Inflammatory macrophage treated with lipopolysaccharide for 1 hour (primary cell): Measurements from ENCODE around the gene ACAA1.
"Not testable (repeated sequence)": the region's sequence is repeated elsewhere in the genome, so short reads cannot be mapped to it uniquely, and the experiment has no call there.

Experiments used
- DNase-seq, 2 donors: peaks; one replicate each; pipeline ENCODE4 v3.0.0-alpha.2; 2020 to 2022

Gene ACAA1

DNA sequence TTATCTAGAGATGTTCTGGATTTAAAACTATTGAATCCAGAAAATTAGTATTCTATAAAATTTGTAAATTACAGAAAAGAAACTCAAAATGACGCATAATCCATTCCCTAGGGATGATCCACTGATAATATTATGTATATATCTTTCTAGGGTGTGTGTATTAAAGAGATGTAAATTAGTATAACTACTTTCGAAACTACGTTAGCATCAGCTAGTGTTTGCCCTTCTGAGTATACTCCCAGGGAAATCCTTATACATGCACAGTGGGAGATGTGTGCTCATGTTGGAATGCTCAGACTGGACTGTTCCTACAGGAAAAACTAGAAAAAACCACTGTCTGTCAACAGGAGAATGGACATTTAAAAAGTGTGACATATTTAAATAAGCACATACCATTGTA is 36.4 kb downstream of the ACAA1 start:
- DNase-seq: no peak

DNA sequence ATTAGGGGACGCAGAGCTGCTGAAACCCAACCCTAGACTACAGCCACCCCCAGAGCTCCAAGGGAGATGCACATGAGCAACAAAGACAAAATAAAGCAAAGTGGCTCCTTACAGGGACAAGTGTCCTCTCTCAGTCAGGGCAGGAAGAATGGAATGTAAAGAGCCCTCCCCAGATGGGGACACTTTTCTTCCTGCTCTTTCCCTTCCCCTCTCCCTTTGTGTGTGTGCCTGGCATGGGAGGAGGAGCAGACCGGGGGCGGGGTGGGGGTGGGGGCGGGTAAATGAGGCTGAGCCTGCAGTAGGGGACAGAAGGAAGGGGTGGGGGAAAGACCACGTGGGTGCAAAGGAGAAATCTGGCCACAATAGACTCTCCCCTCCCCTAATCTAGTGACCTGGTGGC is 37.4 kb downstream of the ACAA1 start:
- DNase-seq: no peak

DNA sequence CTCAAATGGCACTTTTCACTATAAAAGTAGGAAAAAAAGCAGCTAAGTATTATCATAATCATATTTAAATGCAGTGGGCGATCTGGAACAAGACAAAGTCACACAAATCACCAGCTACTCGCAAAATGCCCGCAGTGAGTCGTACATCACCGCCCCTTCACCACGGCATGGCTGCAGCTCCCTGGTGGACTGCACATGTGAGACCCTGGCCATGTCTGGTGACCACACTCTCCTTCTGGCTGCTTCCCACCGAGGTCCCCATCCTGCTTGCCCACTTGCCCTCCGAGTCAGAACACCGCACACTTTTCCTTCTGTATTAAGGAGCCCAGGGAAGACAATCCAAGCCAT is 38.6 kb downstream of the ACAA1 start:
- no peak for DNase-seq

DNA sequence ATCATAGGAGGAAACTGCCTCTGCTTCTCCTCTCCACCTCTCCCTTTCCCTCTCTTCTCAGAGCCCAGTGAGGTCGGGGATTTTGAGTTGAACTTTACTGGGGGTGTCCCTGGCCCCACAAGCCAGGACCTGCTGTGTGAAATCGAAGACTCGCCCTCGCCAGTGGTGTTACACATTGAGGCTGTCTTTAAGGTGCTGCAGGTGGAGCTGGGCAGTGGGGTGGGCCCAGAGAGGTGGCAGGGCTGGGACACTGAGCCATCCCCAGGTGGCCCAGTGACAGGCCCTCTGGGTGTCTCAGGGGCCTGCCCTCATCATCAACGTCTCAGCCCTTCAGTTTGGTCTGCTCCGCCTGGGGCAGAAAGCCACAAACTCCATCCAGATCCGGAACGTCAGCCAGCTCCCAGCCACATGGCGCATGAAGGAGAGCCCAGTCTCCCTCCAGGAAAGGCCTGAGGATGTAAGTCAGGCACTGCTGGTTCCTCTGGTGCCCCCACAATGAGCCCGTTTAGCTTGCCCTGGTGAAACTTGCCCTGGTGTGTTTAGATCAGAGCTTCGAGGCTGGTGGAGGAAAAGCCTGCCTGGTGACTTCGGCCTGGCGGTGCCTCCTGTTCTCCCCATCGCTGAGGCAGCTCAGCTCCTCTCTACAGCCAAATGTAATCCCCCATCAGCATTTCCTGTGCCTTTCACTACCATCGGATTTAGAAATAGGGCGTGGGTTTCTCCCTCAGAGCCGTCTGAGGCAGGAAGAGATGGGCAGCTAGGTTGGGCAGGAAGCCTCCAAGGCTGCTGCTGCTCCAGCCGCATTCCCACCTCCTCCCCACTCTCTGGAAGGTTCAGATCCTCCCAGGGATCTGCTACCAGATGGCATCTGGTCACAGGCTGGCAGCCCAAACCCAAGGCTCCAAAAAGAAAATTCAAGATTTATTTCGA is 39.2 kb downstream of the ACAA1 start:
- no peak for DNase-seq

DNA sequence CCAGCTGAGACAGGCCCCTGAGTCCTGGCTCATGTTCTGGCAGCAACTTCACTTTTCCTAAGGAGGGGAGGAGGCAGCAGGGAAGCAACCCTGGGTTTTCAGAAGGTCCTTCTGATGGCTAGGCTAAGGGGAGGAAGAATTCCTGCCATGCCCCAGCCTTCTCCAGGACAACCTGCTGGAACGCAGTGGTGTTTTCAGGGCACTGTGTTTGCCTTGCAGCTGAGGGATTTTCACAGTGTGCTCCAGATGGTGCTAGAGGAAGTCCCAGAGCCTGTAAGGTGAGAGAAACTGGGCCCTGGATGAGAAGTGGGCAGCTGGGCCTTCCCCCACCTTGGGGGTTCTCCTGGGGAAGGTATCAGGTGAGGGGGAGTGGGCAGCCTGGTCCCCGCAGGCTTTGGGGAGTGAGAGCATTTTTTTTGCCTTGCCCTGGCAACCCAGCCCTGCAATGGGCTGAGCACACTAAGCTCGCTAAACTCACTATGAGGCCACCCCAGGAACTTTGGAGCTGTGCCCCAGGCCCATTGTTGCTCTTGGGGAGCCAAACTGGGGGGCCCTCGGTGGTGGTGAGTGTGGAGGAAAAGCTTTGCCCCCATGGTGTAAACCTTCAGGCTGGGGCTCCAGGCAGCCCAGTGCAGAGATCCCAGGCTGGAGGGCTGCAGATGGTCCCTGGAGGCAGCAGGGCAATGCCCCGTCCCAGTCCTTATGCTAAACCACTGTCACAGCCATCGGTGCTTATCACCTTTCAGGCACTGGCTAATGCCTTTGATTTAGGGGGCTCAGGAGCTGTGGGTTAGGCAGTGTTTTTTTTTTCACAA is 41.1 kb downstream of the ACAA1 start:
- DNase-seq: no peak

DNA sequence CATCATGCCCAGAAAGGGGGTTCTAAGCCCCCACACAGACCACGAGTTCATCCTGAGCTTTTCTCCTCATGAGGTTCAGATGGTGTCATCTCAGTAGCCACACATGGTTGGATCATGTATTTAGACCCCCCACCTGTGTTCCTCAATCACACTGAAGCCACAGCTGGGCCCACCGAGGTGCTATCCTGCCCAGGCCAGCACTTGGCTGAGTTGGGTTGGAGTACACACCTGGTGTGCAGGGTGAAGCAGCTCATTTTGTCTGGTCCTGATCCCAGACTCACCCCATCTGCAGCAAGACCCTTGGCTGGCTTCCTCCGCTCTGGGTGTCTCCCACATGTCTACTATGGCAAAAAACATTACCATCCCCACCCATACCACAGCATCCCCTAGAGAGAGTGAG is 41.9 kb downstream of the ACAA1 start:
- no peak for DNase-seq

DNA sequence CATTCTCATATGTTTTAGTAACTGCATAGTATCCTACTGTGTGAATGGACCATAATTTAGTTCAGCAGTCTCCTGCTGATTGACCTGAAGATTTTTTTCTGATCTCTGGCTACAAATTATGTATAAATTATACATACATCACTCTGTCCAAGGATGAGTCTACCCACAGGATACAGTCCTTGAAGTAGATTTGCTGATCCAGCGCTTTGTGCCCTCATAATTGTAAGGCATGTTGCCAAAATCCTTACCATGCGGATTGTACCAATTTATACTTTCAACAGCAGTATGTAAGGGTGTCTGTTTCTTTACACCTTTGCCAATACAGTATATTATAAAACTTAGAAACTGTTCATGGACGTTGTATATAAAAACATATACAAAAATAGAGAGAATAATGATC is 46.5 kb downstream of the ACAA1 start:
- no peak for DNase-seq

DNA sequence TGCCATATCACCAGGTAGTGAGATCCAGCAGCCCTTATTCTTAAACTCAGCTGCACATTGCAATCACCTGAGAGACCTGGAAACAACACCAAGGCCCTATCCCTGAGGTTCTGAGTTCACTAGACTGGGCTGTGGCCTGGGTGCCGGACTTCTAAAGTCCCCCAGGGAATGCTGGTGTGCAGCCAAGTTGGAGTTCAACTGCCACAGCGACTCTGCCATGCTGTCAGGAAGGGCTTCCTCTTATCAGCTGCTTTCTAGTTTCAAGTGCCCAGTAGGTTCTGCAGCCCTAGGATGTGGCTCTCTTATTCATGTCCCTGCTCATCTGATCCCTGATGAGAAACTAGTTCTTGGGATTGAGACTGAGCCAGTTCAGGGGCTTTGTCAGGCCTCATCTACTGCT is 47.8 kb downstream of the ACAA1 start:
- DNase-seq: no peak

DNA sequence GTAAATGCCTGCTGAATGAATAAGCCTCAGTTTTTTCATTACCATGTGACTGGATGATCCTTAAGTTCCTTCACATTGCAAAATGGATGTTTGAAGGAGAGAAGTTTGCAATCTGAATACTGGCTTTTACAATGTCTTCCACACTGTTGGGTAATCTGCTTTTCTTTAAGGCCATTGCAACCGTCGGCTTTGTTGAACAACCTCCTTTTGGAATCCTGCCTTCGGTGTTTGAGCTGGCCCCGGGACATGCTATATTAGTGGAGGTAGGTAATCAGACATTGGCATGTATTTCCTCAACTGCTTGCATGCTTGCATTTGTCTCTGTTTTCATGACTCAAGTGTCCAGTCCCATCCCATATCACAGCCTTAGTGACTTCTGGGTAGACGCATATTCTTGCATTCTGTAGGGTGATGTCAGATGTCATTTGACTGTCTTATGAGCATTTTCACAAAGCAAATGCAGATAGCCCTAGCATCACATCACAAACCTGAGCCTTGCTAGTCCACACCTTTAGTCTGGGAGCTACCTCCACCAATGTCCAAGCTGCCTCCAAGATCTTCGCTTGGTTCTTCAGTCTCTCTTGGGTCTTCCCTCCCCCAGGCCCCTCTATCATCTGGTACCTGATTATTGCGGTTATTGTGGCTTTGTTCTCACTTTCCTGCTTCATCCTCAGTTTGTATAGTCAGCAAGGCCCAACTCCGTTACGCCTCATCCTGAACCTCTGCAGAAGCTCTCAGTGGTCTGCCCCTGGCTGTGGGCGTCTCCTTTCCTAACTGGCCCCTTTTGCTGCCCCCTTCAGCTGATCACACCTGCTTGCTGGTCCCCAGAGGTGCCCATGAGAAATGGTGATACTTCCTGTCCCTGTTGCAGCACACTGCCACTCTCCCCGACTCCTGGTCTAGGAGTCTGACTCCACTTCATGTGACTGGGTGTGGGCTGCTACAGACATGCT is 48.5 kb downstream of the ACAA1 start:
- DNase-seq: no peak

DNA sequence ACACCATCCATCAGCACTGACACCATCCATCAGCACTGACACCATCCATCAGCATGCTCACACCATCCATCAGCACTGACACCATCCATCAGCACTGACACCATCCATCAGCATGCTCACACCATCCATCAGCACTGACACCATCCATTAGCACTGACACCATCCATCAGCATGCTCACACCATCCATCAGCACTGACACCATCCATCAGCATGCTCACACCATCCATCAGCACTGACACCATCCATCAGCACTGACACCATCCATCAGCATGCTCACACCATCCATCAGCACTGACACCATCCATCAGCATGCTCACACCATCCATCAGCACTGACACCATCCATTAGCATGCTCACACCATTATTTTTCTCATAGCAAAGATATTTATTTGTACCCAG is 49.6 kb downstream of the ACAA1 start:
- DNase-seq: not testable (repeated sequence)

DNA sequence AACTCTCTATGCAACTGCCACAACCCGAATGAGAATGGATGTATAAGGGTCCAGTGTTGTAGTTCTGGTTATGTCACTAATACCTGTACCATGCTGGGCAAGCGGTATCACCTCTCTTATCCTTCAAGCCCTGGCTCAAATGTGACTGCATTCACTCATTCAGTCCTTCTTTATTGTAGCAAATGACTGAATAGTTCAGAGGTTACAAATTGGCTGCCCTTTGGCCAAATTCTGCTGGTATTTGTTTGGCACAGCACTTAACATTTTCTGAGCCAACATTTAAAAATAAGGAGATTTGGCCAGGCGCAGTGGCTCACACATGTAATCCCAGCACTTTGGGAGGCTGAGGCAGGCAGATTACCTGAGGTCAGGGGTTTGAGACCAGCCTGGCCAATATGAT is 50.4 kb downstream of the ACAA1 start:
- DNase-seq: no peak

DNA sequence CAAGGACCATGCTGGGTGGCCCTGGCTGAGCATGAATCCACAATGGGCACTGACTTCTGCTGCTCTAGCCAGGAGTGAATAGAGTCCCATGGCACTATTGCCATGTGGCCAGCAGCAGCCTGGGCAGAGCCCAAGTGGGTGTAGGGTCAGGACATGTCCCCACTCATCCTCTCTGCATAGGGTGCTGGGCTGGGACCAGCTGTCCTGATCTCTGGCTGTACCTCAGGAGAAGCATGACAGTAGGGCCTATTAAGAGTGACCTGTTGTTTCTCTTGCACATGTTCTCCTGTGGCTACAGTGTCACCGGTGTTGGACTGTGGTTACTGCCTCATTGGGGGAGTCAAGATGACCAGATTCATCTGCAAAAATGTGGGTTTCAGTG is 51.0 kb downstream of the ACAA1 start:
- DNase-seq: no peak

DNA sequence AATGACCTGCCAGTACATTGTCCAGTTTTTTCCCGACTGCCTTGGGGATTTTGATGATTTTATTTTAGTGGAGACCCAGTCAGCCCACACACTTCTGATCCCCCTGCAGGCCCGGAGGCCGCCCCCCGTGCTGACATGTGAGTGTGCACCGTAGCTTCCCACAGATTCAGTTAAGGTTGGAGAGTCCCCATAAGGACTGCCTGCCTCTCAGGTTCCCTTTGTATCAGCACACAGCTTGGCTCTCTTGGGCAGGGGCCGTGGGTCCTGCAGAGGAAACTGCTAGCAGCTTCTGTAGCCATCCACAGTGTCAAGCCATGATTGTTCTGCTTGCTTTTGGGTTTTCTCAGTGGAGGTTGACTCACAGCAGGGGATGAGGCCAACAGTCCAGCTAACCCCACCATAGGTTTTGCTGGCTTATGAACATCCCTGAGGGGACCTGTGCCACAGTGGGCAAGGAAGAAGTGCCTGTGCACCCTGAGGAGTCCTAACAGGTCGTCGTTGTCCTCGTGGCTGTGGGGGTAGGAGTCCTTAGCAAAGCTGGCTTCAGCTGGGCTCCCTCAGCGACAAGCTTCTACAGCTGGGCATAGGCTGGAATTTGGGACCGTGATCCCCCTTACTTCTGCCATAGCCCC is 51.5 kb downstream of the ACAA1 start:
- no peak for DNase-seq

DNA sequence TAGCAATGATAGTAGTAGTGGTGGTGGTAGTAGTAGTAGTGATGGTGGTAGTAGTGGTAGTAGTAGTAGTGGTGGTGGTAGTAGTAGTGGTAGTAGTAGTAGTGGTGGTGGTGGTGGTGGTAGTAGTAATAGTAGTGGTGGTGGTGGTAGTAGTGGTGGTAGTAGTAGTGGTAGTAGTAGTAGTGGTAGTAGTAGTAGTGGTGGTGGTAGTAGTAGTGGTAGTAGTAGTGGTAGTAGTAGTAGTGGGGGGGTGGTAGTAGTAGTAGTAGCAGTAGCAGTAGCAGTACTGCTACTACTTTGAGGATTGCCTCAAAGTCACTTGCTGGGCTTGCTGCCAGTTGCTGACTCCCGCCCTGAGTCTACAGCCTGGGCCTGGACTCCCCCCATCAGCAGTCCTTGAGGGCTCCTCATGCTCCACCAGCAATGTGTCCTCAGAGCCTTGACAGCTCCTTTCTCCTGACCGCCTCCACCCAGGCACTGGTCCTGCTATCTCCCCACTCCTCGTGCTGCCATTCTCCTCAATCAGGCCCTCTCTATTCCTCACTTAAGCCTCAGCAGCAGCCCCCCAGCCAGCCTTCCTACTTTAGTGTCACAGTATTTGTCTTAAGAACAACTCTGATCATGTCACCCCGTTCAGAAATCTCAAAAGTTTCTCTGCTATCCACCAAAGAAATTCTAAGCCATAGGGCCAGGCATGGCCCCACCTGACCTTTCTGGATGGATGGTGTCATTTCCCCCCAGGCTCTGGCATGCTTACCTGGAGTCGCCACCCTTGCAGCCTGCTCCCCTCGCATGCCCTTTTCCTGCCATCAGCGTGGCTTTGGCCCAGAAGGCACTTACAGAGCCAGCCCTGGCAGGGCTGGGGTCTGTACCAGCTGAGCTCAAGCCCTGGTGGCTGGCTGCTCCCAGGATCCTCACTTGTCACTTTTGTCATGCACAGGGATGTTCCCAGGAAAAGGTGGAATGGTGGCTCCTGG is 52.3 kb downstream of the ACAA1 start:
- no peak for DNase-seq

DNA sequence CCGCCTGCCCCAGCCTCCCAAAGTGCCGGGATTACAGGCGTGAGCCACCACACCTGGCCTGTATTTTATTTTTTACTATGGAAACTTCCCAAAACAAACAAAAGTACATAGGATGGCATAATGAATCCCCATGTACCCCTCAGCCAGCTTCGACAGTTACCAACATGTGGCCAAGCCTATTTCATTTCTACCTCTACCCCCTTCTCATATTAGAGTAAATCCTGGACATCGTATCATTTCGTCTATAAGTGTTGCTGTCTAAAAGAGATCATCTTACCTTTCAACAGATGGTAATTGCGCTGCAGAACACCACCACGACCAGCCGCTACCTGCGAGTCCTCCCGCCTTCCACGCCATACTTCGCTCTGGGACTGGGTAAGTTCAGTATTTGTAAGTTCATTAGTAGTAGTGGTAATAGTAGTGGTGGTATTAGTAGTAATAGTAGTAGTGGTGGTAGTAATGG is 53.0 kb downstream of the ACAA1 start:
- DNase-seq: no peak

DNA sequence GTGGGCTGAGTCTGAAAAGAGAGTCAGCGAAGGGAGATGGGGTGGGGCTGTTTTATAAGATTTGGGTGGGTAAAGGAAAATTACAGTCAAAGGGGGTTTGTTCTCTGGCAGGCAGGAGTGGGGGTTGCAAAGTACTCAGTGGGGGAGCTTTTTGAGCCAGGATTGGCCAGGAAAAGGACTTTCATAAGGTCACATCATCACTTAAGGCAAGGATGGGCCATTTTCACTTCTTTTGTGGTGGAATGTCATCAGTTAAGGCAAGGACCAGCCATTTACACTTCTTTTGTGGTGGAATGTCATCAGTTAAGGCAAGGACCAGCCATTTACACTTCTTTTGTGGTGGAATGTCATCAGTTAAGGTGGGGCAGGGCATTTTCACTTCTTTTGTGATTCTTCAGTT is 53.7 kb downstream of the ACAA1 start:
- DNase-seq: not testable (repeated sequence)

DNA sequence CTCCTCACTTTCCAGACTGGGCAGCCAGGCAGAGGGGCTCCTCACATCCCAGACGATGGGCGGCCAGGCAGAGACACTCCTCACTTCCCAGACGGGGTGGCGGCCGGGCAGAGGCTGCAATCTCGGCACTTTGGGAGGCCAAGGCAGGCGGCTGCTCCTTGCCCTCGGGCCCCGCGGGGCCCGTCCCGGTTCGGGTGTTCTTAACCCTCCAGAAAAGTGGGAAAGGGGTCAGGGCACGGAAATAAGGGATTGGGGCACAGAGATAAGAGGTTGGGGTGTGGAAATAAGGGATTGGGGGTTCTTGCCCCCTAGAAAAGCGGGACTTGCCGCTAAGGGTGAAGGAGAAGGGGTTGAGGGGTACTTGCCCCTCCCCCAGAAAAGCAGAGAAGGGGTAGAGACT is 54.6 kb downstream of the ACAA1 start:
- not testable (repeated sequence) for DNase-seq

DNA sequence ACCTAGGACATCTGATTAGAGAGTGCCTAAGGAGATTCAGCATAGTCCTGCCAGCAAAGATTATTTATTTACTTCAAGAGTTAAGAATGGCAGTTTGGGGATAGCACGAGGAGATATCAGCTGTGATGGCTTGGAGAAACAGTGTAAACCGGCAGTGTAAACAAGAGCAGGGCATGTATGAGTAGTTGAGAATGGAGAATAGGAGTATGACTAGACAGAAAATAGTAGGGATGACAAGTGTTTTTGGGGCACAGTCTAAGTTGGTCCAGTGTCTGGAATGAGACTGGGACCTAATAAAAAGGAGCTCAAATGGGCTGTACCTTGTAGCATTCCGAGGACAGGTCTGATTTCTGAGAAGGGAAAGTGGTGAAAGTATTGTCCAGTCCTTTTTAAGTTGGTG is 59.9 kb downstream of the ACAA1 start:
- DNase-seq: not testable (repeated sequence)
